Liver (tissue), 9 donors: Measurements from ENCODE around the gene HINT2. TPM values are rescaled to one million over a fixed set of nuclear protein-coding genes. Genes with fewer than 3 reads are reported as not detected.

ENCODE experiments used
- DNase-seq: peaks from one replicate; pipeline ENCODE4 v3.0.0-alpha.2; 2017; ENCODE audit warnings: low spot score
- H3K27ac ChIP-seq, 2 donors: one replicate each; pipeline ENCODE4 v1.7.0; 2013; ENCODE audit warnings: inconsistent platforms in 2 of 2, low read length in 2 of 2, control low read depth in 1 of 2, low read depth in 1 of 2, mild to moderate bottlenecking in 1 of 2
- H3K27me3 ChIP-seq, 4 donors: one replicate each; pipeline versions ENCODE4 v1.6.1 to v1.7.0; 2013; ENCODE audit warnings: low read length in 3 of 4, inconsistent platforms in 1 of 4, mild to moderate bottlenecking in 1 of 4, moderate library complexity in 1 of 4; ENCODE audit not compliant: control insufficient read depth in 4 of 4, insufficient read depth in 4 of 4
- H3K36me3 ChIP-seq, 4 donors: one replicate each; pipeline versions ENCODE4 v1.6.1 to v1.7.0; 2013; ENCODE audit warnings: low read length in 3 of 4, mild to moderate bottlenecking in 3 of 4, low read depth in 1 of 4, moderate library complexity in 1 of 4; ENCODE audit not compliant: control insufficient read depth in 4 of 4, insufficient read depth in 3 of 4
- H3K4me1 ChIP-seq, 4 donors: one replicate each; pipeline versions ENCODE4 v1.6.1 to v1.7.0; 2013; ENCODE audit warnings: low read length in 3 of 4, mild to moderate bottlenecking in 3 of 4, moderate library complexity in 1 of 4; ENCODE audit not compliant: control insufficient read depth in 4 of 4, insufficient read depth in 4 of 4
- H3K4me3 ChIP-seq, 3 donors: one replicate each; pipeline versions ENCODE4 v1.6.1 to v1.7.0; 2013; ENCODE audit warnings: low read length in 3 of 3, control low read depth in 1 of 3, low read depth in 1 of 3, mild to moderate bottlenecking in 1 of 3
- H3K9ac ChIP-seq, 2 donors: one replicate each; pipeline ENCODE4 v1.7.0; 2013; ENCODE audit warnings: low read length in 2 of 2, mild to moderate bottlenecking in 2 of 2, moderate library complexity in 2 of 2, control low read depth in 1 of 2, low read depth in 1 of 2
- H3K9me3 ChIP-seq, 4 donors: one replicate each; pipeline versions ENCODE4 v1.6.1 to v1.7.0; 2013; ENCODE audit warnings: low read length in 3 of 4; ENCODE audit not compliant: control insufficient read depth in 4 of 4
- ATF3 ChIP-seq: IDR thresholded peaks from 2 replicates; pipeline ENCODE4 v1.6.1; 2016; ENCODE audit warnings: antibody characterized with exemption
- CTCF ChIP-seq: fragments of 150-350 bp; IDR thresholded peaks from 2 replicates; pipeline ENCODE4 v1.5.1; 2017; ENCODE audit warnings: improper control_type of control experiment, low read depth, low read length; ENCODE audit not compliant: missing input control
- EGR1 ChIP-seq, 2 donors: IDR thresholded peaks; 2 replicates each; pipeline ENCODE4 v1.6.1; 2016 to 2018; ENCODE audit warnings: antibody characterized with exemption in 2 of 2, low read depth in 2 of 2
- FOXA1 ChIP-seq: IDR thresholded peaks from 2 replicates; pipeline ENCODE4 v1.6.1; 2016; ENCODE audit warnings: antibody characterized with exemption
- FOXA2 ChIP-seq: IDR thresholded peaks from 2 replicates; pipeline ENCODE4 v1.6.1; 2016; ENCODE audit warnings: antibody characterized with exemption
- GABPA ChIP-seq, 2 donors: IDR thresholded peaks in 1 of 2; conservative IDR thresholded peaks in 1 of 2; 2 replicates each; pipeline ENCODE4 v1.6.1; 2016; ENCODE audit warnings: antibody characterized with exemption in 2 of 2, mild to moderate bottlenecking in 1 of 2, moderate library complexity in 1 of 2
- HNF4A ChIP-seq, 2 donors: conservative IDR thresholded peaks; 2 replicates each; pipeline ENCODE4 v1.6.1; 2016; ENCODE audit warnings: antibody characterized with exemption in 2 of 2, mild to moderate bottlenecking in 2 of 2
- HNF4G ChIP-seq: IDR thresholded peaks from 2 replicates; pipeline ENCODE4 v1.6.1; 2016; ENCODE audit warnings: antibody characterized with exemption
- JUND ChIP-seq, 2 donors: IDR thresholded peaks; 2 replicates each; pipeline ENCODE4 v1.6.1; 2016; ENCODE audit warnings: antibody characterized with exemption in 2 of 2
- MAX ChIP-seq: IDR thresholded peaks from 2 replicates; pipeline ENCODE4 v1.6.1; 2016; ENCODE audit warnings: antibody characterized with exemption
- NR2F2 ChIP-seq: IDR thresholded peaks from 2 replicates; pipeline ENCODE4 v1.6.1; 2016; ENCODE audit warnings: antibody characterized with exemption
- RAD21 ChIP-seq, 2 donors: IDR thresholded peaks; 2 replicates each; pipeline ENCODE4 v1.6.1; 2016; ENCODE audit warnings: antibody characterized with exemption in 2 of 2, mild to moderate bottlenecking in 2 of 2
- RXRA ChIP-seq, 2 donors: IDR thresholded peaks; 2 replicates each; pipeline ENCODE4 v1.6.1; 2017 to 2018; ENCODE audit warnings: antibody characterized with exemption in 2 of 2, mild to moderate bottlenecking in 1 of 2
- SP1 ChIP-seq: IDR thresholded peaks from 2 replicates; pipeline ENCODE4 v1.6.1; 2018; ENCODE audit warnings: antibody characterized with exemption, mild to moderate bottlenecking
- TAF1 ChIP-seq: conservative IDR thresholded peaks from 2 replicates; pipeline ENCODE4 v1.6.1; 2016; ENCODE audit warnings: antibody characterized with exemption, mild to moderate bottlenecking
- YY1 ChIP-seq: IDR thresholded peaks from 2 replicates; pipeline ENCODE4 v1.6.1; 2016; ENCODE audit warnings: antibody characterized with exemption, mild to moderate bottlenecking
- ZBTB33 ChIP-seq: IDR thresholded peaks from 2 replicates; pipeline ENCODE4 v1.6.1; 2016; ENCODE audit warnings: antibody characterized with exemption
- WGBS: extraction: QIAGEN DNeasy Blood & Tissue Kit; methylation state at CpG from one replicate; pipeline ENCODE4 v1.1.7; 2013; 5-methylcytosine and 5-hydroxymethylcytosine counted together
- polyA plus RNA-seq, 2 donors: library from polyadenylated mRNA; stranded (reverse) in 1 of 2; unstranded in 1 of 2; fragments of 200-250 nt in 1 of 2; fragments of >200 nt in 1 of 2; fragmentation: Nextera tagmentation in 1 of 2; extraction: Ambion mirVana in 1 of 2; gene quantifications; one replicate each; pipeline versions ENCODE4 v1.2.1 to v1.2.3, GENCODE V29; 2013 to 2015
- total RNA-seq, 2 donors: library from RNA; depleted of rRNA; stranded (reverse); fragments of >200 nt; gene quantifications; one replicate each; pipeline ENCODE4 v1.2.3, GENCODE V29; 2014
- donor health status: healthy.
- donor health status: healthy.
- donor health status: healthy.
- donor health status: healthy.
- donor health status: healthy.

HINT2 gene
- total and polyA plus RNA-seq, 4 donors, result 34.3 to 176 (median 76.1) TPM

- H3K4me1 ChIP-seq, result no peaks in the 10 kb centered on the region
- DNase-seq, result peak; percentile 29
- no peaks in the 10 kb centered on the region for H3K9me3 ChIP-seq
- no peaks in the 10 kb centered on the region for H3K36me3 ChIP-seq
- 60% methylated on average over 12 of the region's 12 CpGs for WGBS
- H3K4me3 ChIP-seq, result no peak overlapping the region
- no peak overlapping the region for H3K27ac ChIP-seq
- TF ChIP-seq TAF1, result no peak
- TF ChIP-seq SP1, result no peak
- TF ChIP-seq JUND (IDR thresholded peaks at IDR 0.05), result no peak
- TF ChIP-seq HNF4A (conservative IDR thresholded peaks at IDR 0.05), result no peak
- TF ChIP-seq YY1, result no peak
- TF ChIP-seq HNF4G, result no peak
- no peak for TF ChIP-seq FOXA2
- TF ChIP-seq GABPA (IDR thresholded peaks at IDR 0.05 in 1 of 2, conservative IDR thresholded peaks at IDR 0.05 in 1 of 2), result no peak
- no peak for TF ChIP-seq NR2F2
- no peak for TF ChIP-seq FOXA1
- no peak for TF ChIP-seq EGR1 (IDR thresholded peaks at IDR 0.05; ENCODE audit: low read depth in 2 of 2)
- no peak for TF ChIP-seq ZBTB33
- no peak for TF ChIP-seq MAX
- TF ChIP-seq RXRA (IDR thresholded peaks at IDR 0.05), result no peak
- no peak for TF ChIP-seq RAD21 (IDR thresholded peaks at IDR 0.05)
- peaks cover 0 to 5% (median 0%) of the 10 kb centered on the region in 4 donors for H3K27me3 ChIP-seq
- no peak overlapping the region for H3K9ac ChIP-seq
Observed at GRCh38 chr9:35861161-35861897, 46.5 kb upstream of the HINT2 start.

GRCh38 chr9:35859990-35860339 is 45.1 kb upstream of the HINT2 start:
- Histone ChIP-seq H3K27ac (no peak overlapping the region), H3K9me3 (no peaks in the 10 kb centered on the region), H3K9ac (no peak overlapping the region), H3K4me3 (no peak overlapping the region), H3K27me3 (peaks cover 0 to 5% (median 0%) of the 10 kb centered on the region in 4 donors), H3K4me1 (no peaks in the 10 kb centered on the region), H3K36me3 (no peaks in the 10 kb centered on the region)
- TF ChIP-seq YY1 (no peak), EGR1 (IDR thresholded peaks at IDR 0.05; ENCODE audit: low read depth in 2 of 2) (no peak), TAF1 (no peak), HNF4A (conservative IDR thresholded peaks at IDR 0.05) (no peak), ATF3 (no peak), MAX (no peak), RAD21 (IDR thresholded peaks at IDR 0.05) (no peak), GABPA (IDR thresholded peaks at IDR 0.05 in 1 of 2, conservative IDR thresholded peaks at IDR 0.05 in 1 of 2) (no peak), FOXA2 (no peak), SP1 (no peak), NR2F2 (no peak), HNF4G (no peak), FOXA1 (no peak), JUND (IDR thresholded peaks at IDR 0.05) (no peak), RXRA (IDR thresholded peaks at IDR 0.05) (no peak), CTCF (no peak)
- peak; percentile 9 for DNase-seq
- whole genome bisulfite sequencing, result 40% methylated on average over 3 of the region's 3 CpGs
